Hematopoietic multipotent progenitor cell treated with erythropoietin and hydrocortisone succinate and interleukin-3 and kit ligand, for 17 days (in vitro differentiated cells): ENCODE results near the gene KLF11.
A peak's percentile ranks its signal among the peaks of the same experiment; 100 is the strongest.

Source experiments
- DNase-seq: peaks from one replicate; pipeline ENCODE4 v3.0.0-alpha.2; 2015; ENCODE audit warnings: low spot score

The KLF11 gene

GRCh38 chr2:10043256-10043905, at the start of gene KLF11:
Gene KLF11, plus strand, starts transcription at chr2:10043550. Its CDS starts 167 bp downstream, at chr2:10043717.
- peak; percentile 93 for DNase-seq

- DNase-seq: no peak
These were observed 48.9 kb upstream of the KLF11 start for GRCh38 chr2:9994462-9994861.

GRCh38 chr2:9995059-9995458, 48.3 kb upstream of the KLF11 start:
- DNase-seq: no peak

- no peak for DNase-seq
These were observed 47.0 kb upstream of the KLF11 start for GRCh38 chr2:9996321-9996720.

GRCh38 chr2:9997936-9998335, 45.4 kb upstream of the KLF11 start:
- no peak for DNase-seq

GRCh38 chr2:9998916-9999654, 44.3 kb upstream of the KLF11 start:
- no peak for DNase-seq

GRCh38 chr2:9999693-10000092, 43.7 kb upstream of the KLF11 start:
- DNase-seq: no peak

- DNase-seq: no peak
These were observed 42.8 kb upstream of the KLF11 start for GRCh38 chr2:10000541-10000940.

GRCh38 chr2:10001586-10001985, 41.8 kb upstream of the KLF11 start:
- DNase-seq: no peak

GRCh38 chr2:10002109-10002508, 41.2 kb upstream of the KLF11 start:
- DNase-seq: no peak

GRCh38 chr2:10002681-10003080, 40.7 kb upstream of the KLF11 start:
- no peak for DNase-seq

- no peak for DNase-seq
These were observed 39.9 kb upstream of the KLF11 start for GRCh38 chr2:10003206-10004125.

GRCh38 chr2:10004401-10004800, 38.9 kb upstream of the KLF11 start:
- no peak for DNase-seq

GRCh38 chr2:10004836-10005235, 38.5 kb upstream of the KLF11 start:
- DNase-seq: no peak

GRCh38 chr2:10005461-10006235, 37.7 kb upstream of the KLF11 start:
- no peak for DNase-seq

GRCh38 chr2:10006236-10007161, 36.9 kb upstream of the KLF11 start:
- no peak for DNase-seq

- DNase-seq: no peak
These were observed 35.9 kb upstream of the KLF11 start for GRCh38 chr2:10007435-10007834.

GRCh38 chr2:10007921-10008808, 35.2 kb upstream of the KLF11 start:
- no peak for DNase-seq

- no peak for DNase-seq
These were observed 34.6 kb upstream of the KLF11 start for GRCh38 chr2:10008809-10009176.
